ENCODE data around the gene VGLL1. TPM values are rescaled to one million over a fixed set of nuclear protein-coding genes. Genes with fewer than 3 reads are reported as not detected.
A peak's percentile ranks its signal among the peaks of the same experiment; 100 is the strongest.

VGLL1 gene
- total RNA-seq, 1 experiment from 2014 or later = not detected

DNA sequence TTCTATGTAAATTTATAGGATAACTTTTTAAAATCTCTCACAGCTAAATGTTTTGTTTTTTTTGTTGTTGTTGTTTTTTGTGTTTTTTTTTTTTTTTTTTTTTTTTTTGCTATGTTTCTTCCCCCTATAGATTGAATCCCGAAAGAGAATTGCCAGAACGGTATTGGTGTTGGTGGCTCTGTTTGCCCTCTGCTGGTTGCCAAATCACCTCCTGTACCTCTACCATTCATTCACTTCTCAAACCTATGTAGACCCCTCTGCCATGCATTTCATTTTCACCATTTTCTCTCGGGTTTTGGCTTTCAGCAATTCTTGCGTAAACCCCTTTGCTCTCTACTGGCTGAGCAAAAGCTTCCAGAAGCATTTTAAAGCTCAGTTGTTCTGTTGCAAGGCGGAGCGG lies 40.2 kb upstream of the VGLL1 start:
- ChIA-PET POLR2A (interaction anchor here (0.7 kb wide), 1 partner anchor 23 kb away, joined by 3 read pairs; no protein-coding TSS in a partner anchor), CTCF (no interaction called here), RAD21 (ENCODE audit: low non-redundant PET in 1 of 2, low total read pairs in 2 of 2, uncharacterized antibody in 2 of 2, unreplicated experiment in 2 of 2) (no interaction called here)
- Histone ChIP-seq H3K4me3 (replicated peaks in 1 of 2; ENCODE audit: low read depth in 1 of 2, low read length in 2 of 2) (no peak overlapping the region), H3K9me3 (ENCODE audit: control insufficient read depth in 1 of 2, insufficient read depth in 1 of 2, low read depth in 1 of 2, low read length in 2 of 2) (no peaks in the 10 kb centered on the region), H3K9ac (ENCODE audit: low read length) (no peak overlapping the region), H3K36me3 (ENCODE audit: control insufficient read depth in 1 of 2, insufficient read depth in 2 of 2, low read length in 2 of 2) (no peaks in the 10 kb centered on the region), H3K4me1 (ENCODE audit: control insufficient read depth in 1 of 2, insufficient read depth in 2 of 2, low read length in 2 of 2) (peaks cover 3 to 7% of the 10 kb centered on the region in 2 experiments; a peak in 1 of 4 replicates), H3K4me2 (ENCODE audit: low read length) (no peak overlapping the region), H2AFZ (ENCODE audit: low read depth, low read length, poor library complexity, severe bottlenecking) (no peak overlapping the region), H3K27me3 (ENCODE audit: insufficient read depth, low read length) (peaks cover 10% of the 10 kb centered on the region; the same call in 1 of the 2 replicates), H3K27ac (ENCODE audit: low read depth, low read length) (no peak overlapping the region), H3K79me2 (ENCODE audit: insufficient read depth, low read length) (no peaks in the 10 kb centered on the region), H4K20me1 (ENCODE audit: insufficient read depth) (no peaks in the 10 kb centered on the region), H3K9me2 (ENCODE audit: insufficient read depth) (no peaks in the 10 kb centered on the region)
- BruUV-seq (replicated peaks) = no TSS peak
- DNase-seq (ENCODE audit: low read depth, low spot score) (no peak), ATAC-seq (no peak)
- intact Hi-C loops (cut with micrococcal nuclease) = loop anchor here (10.0 kb wide), 2 partner anchors 203 to 237 kb away; partner anchors contain the start of gene MAP7D3
- no peak for TF ChIP-seq CBX3 (IDR thresholded peaks at IDR 0.05; ENCODE audit: low read depth)
- TF ChIP-seq, protein P1, sequence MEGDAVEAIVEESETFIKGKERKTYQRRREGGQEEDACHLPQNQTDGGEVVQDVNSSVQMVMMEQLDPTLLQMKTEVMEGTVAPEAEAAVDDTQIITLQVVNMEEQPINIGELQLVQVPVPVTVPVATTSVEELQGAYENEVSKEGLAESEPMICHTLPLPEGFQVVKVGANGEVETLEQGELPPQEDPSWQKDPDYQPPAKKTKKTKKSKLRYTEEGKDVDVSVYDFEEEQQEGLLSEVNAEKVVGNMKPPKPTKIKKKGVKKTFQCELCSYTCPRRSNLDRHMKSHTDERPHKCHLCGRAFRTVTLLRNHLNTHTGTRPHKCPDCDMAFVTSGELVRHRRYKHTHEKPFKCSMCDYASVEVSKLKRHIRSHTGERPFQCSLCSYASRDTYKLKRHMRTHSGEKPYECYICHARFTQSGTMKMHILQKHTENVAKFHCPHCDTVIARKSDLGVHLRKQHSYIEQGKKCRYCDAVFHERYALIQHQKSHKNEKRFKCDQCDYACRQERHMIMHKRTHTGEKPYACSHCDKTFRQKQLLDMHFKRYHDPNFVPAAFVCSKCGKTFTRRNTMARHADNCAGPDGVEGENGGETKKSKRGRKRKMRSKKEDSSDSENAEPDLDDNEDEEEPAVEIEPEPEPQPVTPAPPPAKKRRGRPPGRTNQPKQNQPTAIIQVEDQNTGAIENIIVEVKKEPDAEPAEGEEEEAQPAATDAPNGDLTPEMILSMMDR (IDR thresholded peaks at IDR 0.05 in 2 of 3, conservative IDR thresholded peaks at IDR 0.05 in 1 of 3; ENCODE audit: borderline replicate concordance in 1 of 3, insufficient read depth in 1 of 3, low read depth in 2 of 3, low read length in 2 of 3) = 0 out of 6 replicates have a peak, but pooled peaks of 1 of the 3 experiments have one; percentile 11

DNA sequence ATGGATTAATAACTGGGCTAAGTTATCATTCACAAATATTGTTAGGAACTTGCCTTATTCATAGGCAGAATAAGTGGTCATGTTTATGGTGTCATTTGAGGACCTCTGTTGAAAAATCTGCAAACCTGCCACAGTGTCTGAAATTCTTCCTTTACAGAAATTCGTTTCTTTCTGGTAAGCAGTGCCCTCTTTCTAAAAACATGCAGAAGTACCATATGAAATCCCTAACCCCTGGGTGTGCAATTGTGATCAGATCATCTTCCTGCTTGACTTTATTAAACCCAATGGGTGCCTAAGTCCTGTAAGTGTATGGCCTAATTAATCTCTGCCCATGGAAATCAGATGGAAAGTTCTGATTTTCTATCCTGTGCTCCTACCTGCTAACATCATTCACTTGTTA lies 39.0 kb upstream of the VGLL1 start:
- TF ChIP-seq RAD21 (IDR thresholded peaks at IDR 0.05; ENCODE audit: low read depth) = peak; percentile 25
- TF ChIP-seq SRF (IDR thresholded peaks at IDR 0.05; ENCODE audit: low read depth) = no peak
- CTCF ChIA-PET = no interaction called here

More for the DNA sequence above, 39.0 kb upstream of the VGLL1 start:
- DNase-seq (ENCODE audit: low read depth, low spot score) = no peak
- Histone ChIP-seq H3K4me1 (ENCODE audit: control insufficient read depth in 1 of 2, insufficient read depth in 2 of 2, low read length in 2 of 2) (peaks cover 3 to 7% of the 10 kb centered on the region in 2 experiments; a peak in 1 of 4 replicates), H3K4me2 (ENCODE audit: low read length) (no peak overlapping the region), H3K9me2 (ENCODE audit: insufficient read depth) (no peaks in the 10 kb centered on the region), H3K79me2 (ENCODE audit: insufficient read depth, low read length) (peaks cover 5% of the 10 kb centered on the region), H3K4me3 (replicated peaks in 1 of 2; ENCODE audit: low read depth in 1 of 2, low read length in 2 of 2) (no peak overlapping the region), H3K27me3 (ENCODE audit: insufficient read depth, low read length) (peaks cover 10% of the 10 kb centered on the region; the same call in 1 of the 2 replicates), H2AFZ (ENCODE audit: low read depth, low read length, poor library complexity, severe bottlenecking) (no peak overlapping the region), H4K20me1 (ENCODE audit: insufficient read depth) (no peaks in the 10 kb centered on the region), H3K9me3 (ENCODE audit: control insufficient read depth in 1 of 2, insufficient read depth in 1 of 2, low read depth in 1 of 2, low read length in 2 of 2) (no peaks in the 10 kb centered on the region), H3K36me3 (ENCODE audit: control insufficient read depth in 1 of 2, insufficient read depth in 2 of 2, low read length in 2 of 2) (no peaks in the 10 kb centered on the region), H3K9ac (ENCODE audit: low read length) (no peak overlapping the region), H3K27ac (ENCODE audit: low read depth, low read length) (no peak overlapping the region)
- ChIA-PET RAD21 (ENCODE audit: low non-redundant PET in 1 of 2, low total read pairs in 2 of 2, uncharacterized antibody in 2 of 2, unreplicated experiment in 2 of 2) (no interaction called here), POLR2A (no interaction called here)
- ATAC-seq = no peak
- intact Hi-C loops (cut with micrococcal nuclease) = loop anchor here (10.0 kb wide), 2 partner anchors 202 to 238 kb away; partner anchors contain the start of gene MAP7D3
- no TSS peak for BruUV-seq (replicated peaks)
